22Rv1 (cell line): ENCODE measurements around the gene CHAD.

Experiments used
- ZFX ChIP-seq: fragments of 450-650 bp; IDR thresholded peaks from 2 replicates; pipeline ENCODE4 v1.6.1; 2017; ENCODE audit warnings: antibody characterized with exemption, borderline replicate concordance
- TF ChIP-seq, protein P1 (sequence below): fragments of 450-650 bp; IDR thresholded peaks from 2 replicates; pipeline ENCODE4 v1.5.1; 2017; ENCODE audit warnings: mild to moderate bottlenecking

GRCh38 chr17:50447870-50448595, 20.6 kb downstream of the CHAD start:
- TF ChIP-seq, protein P1, sequence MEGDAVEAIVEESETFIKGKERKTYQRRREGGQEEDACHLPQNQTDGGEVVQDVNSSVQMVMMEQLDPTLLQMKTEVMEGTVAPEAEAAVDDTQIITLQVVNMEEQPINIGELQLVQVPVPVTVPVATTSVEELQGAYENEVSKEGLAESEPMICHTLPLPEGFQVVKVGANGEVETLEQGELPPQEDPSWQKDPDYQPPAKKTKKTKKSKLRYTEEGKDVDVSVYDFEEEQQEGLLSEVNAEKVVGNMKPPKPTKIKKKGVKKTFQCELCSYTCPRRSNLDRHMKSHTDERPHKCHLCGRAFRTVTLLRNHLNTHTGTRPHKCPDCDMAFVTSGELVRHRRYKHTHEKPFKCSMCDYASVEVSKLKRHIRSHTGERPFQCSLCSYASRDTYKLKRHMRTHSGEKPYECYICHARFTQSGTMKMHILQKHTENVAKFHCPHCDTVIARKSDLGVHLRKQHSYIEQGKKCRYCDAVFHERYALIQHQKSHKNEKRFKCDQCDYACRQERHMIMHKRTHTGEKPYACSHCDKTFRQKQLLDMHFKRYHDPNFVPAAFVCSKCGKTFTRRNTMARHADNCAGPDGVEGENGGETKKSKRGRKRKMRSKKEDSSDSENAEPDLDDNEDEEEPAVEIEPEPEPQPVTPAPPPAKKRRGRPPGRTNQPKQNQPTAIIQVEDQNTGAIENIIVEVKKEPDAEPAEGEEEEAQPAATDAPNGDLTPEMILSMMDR: no peak
- TF ChIP-seq ZFX: no peak
